Upper lobe of left lung (tissue), 4 donors: ENCODE data around the gene DESI2.
"Not testable (repeated sequence)": the region's sequence is repeated elsewhere in the genome, so short reads cannot be mapped to it uniquely, and the experiment has no call there.

Experiments
- CTCF ChIP-seq, 6 experiments: fragments of 450-650 bp in 4 of 6; fragments of 200-600 bp in 2 of 6; sonication (generic) in 2 of 6; IDR thresholded peaks; one replicate each; pipeline ENCODE4 v1.5.1; 2016 to 2019; ENCODE audit warnings: antibody characterized with exemption in 6 of 6
- EP300 ChIP-seq, 4 donors: sonication (generic); formaldehyde crosslinking; IDR thresholded peaks; one replicate each; pipeline ENCODE4 v1.5.1; 2017; ENCODE audit warnings: antibody characterized with exemption in 4 of 4, control low read depth in 2 of 4
- POLR2A ChIP-seq, 4 donors: fragments of 450-650 bp; IDR thresholded peaks; one replicate each; pipeline ENCODE4 v1.5.1; 2016 to 2017; ENCODE audit warnings: antibody characterized with exemption in 4 of 4, mild to moderate bottlenecking in 2 of 4

GRCh38 chr1:244740027-244740617, 87.2 kb downstream of the DESI2 start:
- not testable (repeated sequence) for TF ChIP-seq POLR2A, CTCF, EP300 (IDR thresholded peaks at IDR 0.05)
